GM18517 (cell line): ENCODE measurements around the gene ADH1A.
"Not testable (repeated sequence)": the region's sequence is repeated elsewhere in the genome, so short reads cannot be mapped to it uniquely, and the experiment has no call there.

ENCODE experiments used
- ATAC-seq: cut with Tn5 transposase; IDR thresholded peaks from one replicate; pipeline ENCODE4 v1.9.1; 2021; ENCODE audit warnings: mild to moderate bottlenecking, moderate library complexity; ENCODE audit not compliant: unreplicated experiment

Gene ADH1A

GRCh38 chr4:99282731-99283130, 8.1 kb downstream of the ADH1A start:
- no peak for ATAC-seq

- ATAC-seq, result no peak
Measured at GRCh38 chr4:99281261-99281660, 9.5 kb downstream of the ADH1A start.

GRCh38 chr4:99276417-99276816, 14.4 kb downstream of the ADH1A start:
- no peak for ATAC-seq

GRCh38 chr4:99275885-99276284, 14.9 kb downstream of the ADH1A start:
- no peak for ATAC-seq

- ATAC-seq, result no peak
Measured at GRCh38 chr4:99275050-99275449, 15.7 kb downstream of the ADH1A start.

- ATAC-seq, result no peak
Measured at GRCh38 chr4:99273704-99274103, 17.1 kb downstream of the ADH1A start.

- no peak for ATAC-seq
Measured at GRCh38 chr4:99264927-99265326, 25.9 kb downstream of the ADH1A start.

GRCh38 chr4:99252746-99253145, 38.0 kb downstream of the ADH1A start:
- ATAC-seq, result no peak

GRCh38 chr4:99248714-99249113, 42.1 kb downstream of the ADH1A start:
- ATAC-seq, result no peak

- no peak for ATAC-seq
Measured at GRCh38 chr4:99235955-99236354, 54.8 kb downstream of the ADH1A start.

- ATAC-seq, result no peak
Measured at GRCh38 chr4:99234331-99235010, 56.3 kb downstream of the ADH1A start.

- not testable (repeated sequence) for ATAC-seq
Measured at GRCh38 chr4:99233397-99233796, 57.4 kb downstream of the ADH1A start.

- not testable (repeated sequence) for ATAC-seq
Measured at GRCh38 chr4:99228706-99229105, 62.1 kb downstream of the ADH1A start.

GRCh38 chr4:99227646-99228045, 63.1 kb downstream of the ADH1A start:
- not testable (repeated sequence) for ATAC-seq
